Heart right ventricle (tissue), 16 donors: ENCODE measurements around the gene APOA5. TPM values are rescaled to one million over a fixed set of nuclear protein-coding genes. Genes with fewer than 3 reads are reported as not detected.
"Not testable (repeated sequence)": the region's sequence is repeated elsewhere in the genome, so short reads cannot be mapped to it uniquely, and the experiment has no call there.

Source experiments
- ATAC-seq, 8 donors: fragments of 200-7000 bp; cut with Tn5 transposase; one replicate each; pipeline ENCODE4 v1.9.1; 2020; ENCODE audit warnings: mild to moderate bottlenecking in 8 of 8, moderate library complexity in 8 of 8, moderate number of reproducible peaks in 1 of 8
- DNase-seq, 2 donors: peaks; one replicate each; pipeline ENCODE4 v3.0.0-alpha.2; 2020
- H3K27ac ChIP-seq, 10 donors: fragments of 200-600 bp; sonication (generic) in 2 of 10; one replicate each; pipeline versions ENCODE4 v1.5.0 to v1.8.0; 2020 to 2022; ENCODE audit warnings: mild to moderate bottlenecking in 3 of 10
- H3K27me3 ChIP-seq, 7 donors: fragments of 200-600 bp; one replicate each; pipeline ENCODE4 v1.8.0; 2021 to 2022; ENCODE audit warnings: mild to moderate bottlenecking in 2 of 7
- H3K36me3 ChIP-seq, 9 donors: fragments of 200-600 bp; sonication (generic) in 1 of 9; one replicate each; pipeline versions ENCODE4 v1.5.0 to v1.8.0; 2020 to 2022; ENCODE audit warnings: mild to moderate bottlenecking in 2 of 9
- H3K4me1 ChIP-seq, 9 donors: fragments of 200-600 bp; sonication (generic) in 1 of 9; one replicate each; pipeline versions ENCODE4 v1.5.0 to v1.8.0; 2020 to 2022; ENCODE audit warnings: mild to moderate bottlenecking in 4 of 9
- H3K4me3 ChIP-seq, 10 donors: fragments of 200-600 bp; sonication (generic) in 2 of 10; one replicate each; pipeline versions ENCODE4 v1.5.0 to v1.8.0; 2020 to 2022; ENCODE audit warnings: mild to moderate bottlenecking in 7 of 10, moderate library complexity in 2 of 10
- H3K9me3 ChIP-seq, 11 donors: fragments of 200-600 bp in 10 of 11; sonication (generic) in 2 of 11; one replicate each; pipeline versions ENCODE4 v1.5.0 to v1.8.0; 2013 to 2022; ENCODE audit warnings: mild to moderate bottlenecking in 2 of 11, control low read depth in 1 of 11, moderate library complexity in 1 of 11
- WGBS, 2 donors: extraction: QIAGEN DNeasy Blood & Tissue Kit; methylation state at CpG; one replicate each; pipeline ENCODE4 v1.1.7; 2013; ENCODE audit warnings: inconsistent platforms in 1 of 2; 5-methylcytosine and 5-hydroxymethylcytosine counted together
- intact Hi-C, 10 donors: fragments of 100-400 bp; cut with DNase I; formaldehyde crosslinking; loops; one replicate each; pipeline versions ENCODE4 v1.11.1 to v1.14.2; 2022
- polyA plus RNA-seq, 2 donors: library from polyadenylated mRNA; stranded (reverse); fragments of 200-250 nt; gene quantifications; one replicate each; pipeline ENCODE4 v1.2.3, GENCODE V29; 2013
- total RNA-seq, 10 donors: library from RNA; stranded (reverse); fragmentation: NEBNext Ultra II Directional in 3 of 10; extraction: Animal tissue kit (Norgen Biotek cat#: 25700) in 3 of 10; gene quantifications; one replicate each; pipeline versions ENCODE4 v1.2.1 to v1.2.4, GENCODE V29; 2021 to 2023
- TF ChIP-seq, protein P1 (sequence below), 9 donors: fragments of 200-600 bp; sonication (generic) in 2 of 9; IDR thresholded peaks; one replicate each; pipeline versions ENCODE4 v1.5.0 to v1.8.0; 2021 to 2022; ENCODE audit warnings: antibody characterized with exemption in 9 of 9, mild to moderate bottlenecking in 5 of 9, moderate library complexity in 1 of 9
- donor health status: Arrhythmogenic right ventricular cardiomyopathy.
- donor health status: ischemic (EF 13 %, LVEDD 7.1; RV severe dilation, severe dysfunction).
- donor health status: healthy with polysubstance abuse.
- donor health status: DM: no; HTN: yes; CAD: no.
- donor health status: DM: no; HTN: no; CAD: no.
- donor health status: ischemic (EF 25% LVEDD 6.9; RV normal size, moderate dysfunction).
- donor health status: ischemic (EF 25% LVEDD 5.7; RV mildly dilated, moderate dysfunction).
- donor health status: healthy.
- donor health status: DM: yes; HTN: yes; CAD: no.
- donor health status: Ischemic cardiomyopathy.
- donor health status: ischemic (EF 35%, LVEDD 5.7; RV mildly dilated, moderate dysfunction).
- donor health status: nonischemic (EF 11% LVEDD 7.7; RV severe dilation, severe dysfunction).
- donor health status: DM: yes; HTN: yes; CAD: no.
- donor health status: PGD.
- donor health status: ischemic (EF 29% LVEDD 5.4; RV normal size, mild dysfunction).
- donor health status: nonischemic (EF 23%, LVEDD 6.1; RV moderate dilation, normal function).

Gene APOA5
- total and polyA plus RNA-seq, 12 donors: not detected

DNA sequence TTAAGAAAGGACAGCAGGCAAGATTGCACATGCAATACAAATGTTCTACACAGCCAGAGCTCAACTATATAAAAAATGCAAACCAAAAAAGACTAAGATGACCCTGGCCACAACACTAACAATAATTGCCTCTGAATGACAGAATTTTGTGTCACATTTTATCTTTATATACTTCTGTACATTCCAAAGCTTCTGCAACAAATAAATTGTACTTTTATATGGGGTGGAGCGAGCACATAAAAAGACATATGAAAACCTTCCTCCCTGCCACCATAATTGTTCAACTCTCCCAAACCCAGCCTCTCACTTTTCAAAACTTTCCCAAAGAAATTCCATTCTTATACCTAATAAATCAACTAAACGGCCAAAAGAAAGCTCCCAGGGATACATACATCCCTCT is 29.5 kb downstream of the APOA5 start:
- H3K27me3 ChIP-seq: no peaks in the 10 kb centered on the region
- peaks cover 0 to 99% (median 50%) of the 10 kb centered on the region in 9 donors for H3K36me3 ChIP-seq
- 92 to 96% methylated on average over 2 of the region's 2 CpGs for WGBS, 2 donors
- no peaks in the 10 kb centered on the region for H3K9me3 ChIP-seq
- H3K27ac ChIP-seq: no peak overlapping the region
- DNase-seq: no peak
- no peaks in the 10 kb centered on the region for H3K4me1 ChIP-seq
- H3K4me3 ChIP-seq: no peak overlapping the region
- TF ChIP-seq, protein P1, sequence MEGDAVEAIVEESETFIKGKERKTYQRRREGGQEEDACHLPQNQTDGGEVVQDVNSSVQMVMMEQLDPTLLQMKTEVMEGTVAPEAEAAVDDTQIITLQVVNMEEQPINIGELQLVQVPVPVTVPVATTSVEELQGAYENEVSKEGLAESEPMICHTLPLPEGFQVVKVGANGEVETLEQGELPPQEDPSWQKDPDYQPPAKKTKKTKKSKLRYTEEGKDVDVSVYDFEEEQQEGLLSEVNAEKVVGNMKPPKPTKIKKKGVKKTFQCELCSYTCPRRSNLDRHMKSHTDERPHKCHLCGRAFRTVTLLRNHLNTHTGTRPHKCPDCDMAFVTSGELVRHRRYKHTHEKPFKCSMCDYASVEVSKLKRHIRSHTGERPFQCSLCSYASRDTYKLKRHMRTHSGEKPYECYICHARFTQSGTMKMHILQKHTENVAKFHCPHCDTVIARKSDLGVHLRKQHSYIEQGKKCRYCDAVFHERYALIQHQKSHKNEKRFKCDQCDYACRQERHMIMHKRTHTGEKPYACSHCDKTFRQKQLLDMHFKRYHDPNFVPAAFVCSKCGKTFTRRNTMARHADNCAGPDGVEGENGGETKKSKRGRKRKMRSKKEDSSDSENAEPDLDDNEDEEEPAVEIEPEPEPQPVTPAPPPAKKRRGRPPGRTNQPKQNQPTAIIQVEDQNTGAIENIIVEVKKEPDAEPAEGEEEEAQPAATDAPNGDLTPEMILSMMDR (IDR thresholded peaks at IDR 0.05): no peak
- ATAC-seq: no peak
- intact Hi-C loops: no loop called here

DNA sequence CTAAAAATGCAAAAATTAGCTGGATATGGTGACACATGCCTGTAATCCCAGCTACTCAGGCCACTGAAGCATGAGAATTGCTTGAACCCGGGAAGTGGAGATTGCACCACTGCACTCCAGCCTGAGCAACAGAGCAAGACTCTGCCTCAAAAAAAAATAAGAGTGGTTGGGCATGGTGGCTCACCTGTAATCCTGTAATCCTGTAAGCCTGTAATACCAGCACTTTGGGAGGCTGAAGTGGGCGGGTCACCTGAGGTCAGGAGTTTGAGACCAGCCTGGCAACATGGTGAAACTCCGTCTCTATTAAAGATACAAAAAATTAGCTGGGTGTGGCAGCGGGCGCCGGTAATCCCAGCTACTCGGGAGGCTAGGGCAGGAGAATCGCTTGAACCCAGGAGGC is 35.6 kb downstream of the APOA5 start:
- H3K27ac ChIP-seq, H3K4me1 ChIP-seq, ATAC-seq, H3K9me3 ChIP-seq, H3K4me3 ChIP-seq, DNase-seq, H3K27me3 ChIP-seq, intact Hi-C loops: not testable (repeated sequence)
- 79 to 90% methylated on average over 8 of the region's 8 CpGs for WGBS, 2 donors
- peaks cover 0 to 99% (median 61%) of the 10 kb centered on the region in 9 donors for H3K36me3 ChIP-seq

DNA sequence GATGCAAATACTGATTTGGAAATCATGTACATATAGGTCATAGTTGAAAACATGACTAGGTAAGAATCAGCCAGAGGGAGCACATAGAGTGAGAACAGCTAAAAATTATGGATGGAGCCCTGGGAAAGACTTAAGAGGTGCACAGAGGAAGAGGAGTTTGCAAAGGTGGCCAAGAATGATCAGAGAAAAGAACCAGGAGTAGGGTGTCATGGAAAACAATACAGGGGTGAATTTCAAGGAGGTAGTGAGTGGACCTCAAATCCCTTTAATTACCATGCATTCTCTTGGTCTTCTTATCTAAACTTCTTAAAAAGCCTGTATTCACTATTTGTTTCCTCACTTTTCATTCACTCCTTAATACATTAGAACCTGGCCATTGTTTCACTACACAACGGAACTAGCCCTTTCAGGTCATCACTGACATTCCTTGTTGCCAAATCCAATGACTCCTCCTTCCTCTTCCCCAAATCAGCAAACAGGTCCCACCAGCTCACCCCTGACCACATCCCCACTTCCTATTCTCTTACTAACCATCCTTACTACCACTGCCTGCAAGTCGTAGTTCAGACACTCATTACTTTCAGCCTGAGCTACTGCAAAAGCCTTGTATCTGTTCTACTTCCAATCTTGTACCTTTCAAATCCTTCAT is 41.5 kb downstream of the APOA5 start:
- 88 to 91% methylated on average over 2 of the region's 2 CpGs for WGBS, 2 donors
- TF ChIP-seq, protein P1 (IDR thresholded peaks at IDR 0.05): no peak
- H3K36me3 ChIP-seq: peaks cover 0 to 100% (median 64%) of the 10 kb centered on the region in 9 donors

DNA sequence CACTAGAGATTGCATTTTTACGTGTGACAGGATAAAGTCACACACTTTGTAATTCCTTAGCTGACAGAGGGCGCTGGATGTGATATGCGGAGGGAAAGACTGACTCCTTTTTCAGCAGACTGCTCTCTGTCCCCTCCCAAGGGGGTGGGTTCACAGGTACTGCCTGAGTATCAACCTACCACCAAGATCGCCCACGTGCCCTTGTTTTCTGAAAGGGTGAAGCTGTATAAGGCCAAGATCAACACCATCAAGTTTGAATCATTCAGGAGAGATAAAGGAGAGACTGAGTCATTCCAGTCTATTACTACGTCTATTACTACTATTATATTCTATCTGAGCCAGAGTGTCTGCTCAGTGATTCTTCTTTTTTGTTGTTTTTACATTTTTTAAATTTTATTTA is 49.6 kb downstream of the APOA5 start:
- Histone ChIP-seq H3K27me3 (no peaks in the 10 kb centered on the region), H3K4me1 (peaks cover 0 to 5% (median 0%) of the 10 kb centered on the region in 9 donors), H3K27ac (no peak overlapping the region), H3K9me3 (no peaks in the 10 kb centered on the region), H3K36me3 (peaks cover 0 to 29% (median 11%) of the 10 kb centered on the region in 9 donors), H3K4me3 (no peak overlapping the region)
- DNase-seq: no peak
- TF ChIP-seq, protein P1 (IDR thresholded peaks at IDR 0.05): no peak
- intact Hi-C loops: no loop called here
- no peak for ATAC-seq
- WGBS, 2 donors: 82 to 86% methylated on average over 6 of the region's 6 CpGs

More for the DNA sequence above, 41.5 kb downstream of the APOA5 start:
- no peak for DNase-seq
- ATAC-seq: no peak
- intact Hi-C loops: no loop called here
- H3K27ac ChIP-seq: no peak overlapping the region
- peaks cover 0 to 5% (median 0%) of the 10 kb centered on the region in 9 donors for H3K4me1 ChIP-seq
- H3K9me3 ChIP-seq: no peaks in the 10 kb centered on the region
- H3K27me3 ChIP-seq: no peaks in the 10 kb centered on the region
- no peak overlapping the region for H3K4me3 ChIP-seq

DNA sequence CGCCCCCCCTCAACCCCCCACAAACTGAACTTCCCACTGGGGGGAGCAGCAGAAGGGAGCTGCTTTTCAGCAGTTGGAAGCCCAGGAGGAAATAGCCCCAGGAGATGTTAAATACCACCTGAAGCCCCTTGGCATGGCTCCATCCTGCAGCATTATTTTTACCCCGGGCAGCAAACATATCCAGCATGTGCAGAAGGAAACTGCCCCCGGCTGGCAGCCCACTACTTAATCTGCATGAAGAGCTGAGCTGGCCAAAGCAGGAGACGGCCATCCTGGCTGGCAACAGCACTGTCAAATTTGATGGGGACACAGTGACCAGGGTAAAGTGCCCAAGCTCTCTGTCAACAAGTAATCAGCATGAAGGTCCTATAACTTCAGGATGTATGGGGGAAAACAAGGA is 50.9 kb downstream of the APOA5 start:
- peaks cover 0 to 15% (median 2%) of the 10 kb centered on the region in 9 donors for H3K36me3 ChIP-seq
- H3K4me1 ChIP-seq: peaks cover 0 to 5% (median 0%) of the 10 kb centered on the region in 9 donors
- intact Hi-C loops: no loop called here
- 51 to 71% methylated on average over 4 of the region's 4 CpGs for WGBS, 2 donors
- no peaks in the 10 kb centered on the region for H3K9me3 ChIP-seq
- DNase-seq (no peak), ATAC-seq (no peak)
- no peak overlapping the region for H3K4me3 ChIP-seq
- TF ChIP-seq, protein P1 (IDR thresholded peaks at IDR 0.05): no peak
- H3K27me3 ChIP-seq: no peaks in the 10 kb centered on the region
- no peak overlapping the region for H3K27ac ChIP-seq
